PC-9 (cell line): ENCODE results near the gene AHI1.

Experiments used
- CTCF ChIP-seq: fragments of 200-600 bp; sonication (generic); conservative IDR thresholded peaks from 2 replicates; pipeline ENCODE4 v1.6.1; 2017; ENCODE audit warnings: mixed run types, antibody characterized with exemption, mild to moderate bottlenecking, moderate library complexity
- EZH2 ChIP-seq: fragments of 200-600 bp; sonication (generic); IDR thresholded peaks from 2 replicates; pipeline ENCODE4 v1.8.0; 2017; ENCODE audit warnings: antibody characterized with exemption, low read depth

- TF ChIP-seq CTCF (no peak), EZH2 (no peak)
Measured at GRCh38 chr6:135291288-135292076, 206.1 kb downstream of the AHI1 start.
